Transverse colon (tissue), 4 donors: ENCODE data around the gene DESI1. TPM values are rescaled to one million over a fixed set of nuclear protein-coding genes. Genes with fewer than 3 reads are reported as not detected.

Experiments used
- DNase-seq: peaks from one replicate; pipeline ENCODE4 v3.0.0-alpha.2; 2019
- H3K27ac ChIP-seq, 4 donors: fragments of 200-600 bp; sonication (generic); 2 replicates each; pipeline ENCODE4 v1.5.1; 2016 to 2018; ENCODE audit warnings: inconsistent platforms in 4 of 4
- H3K27me3 ChIP-seq: fragments of 200-600 bp; sonication (generic); 2 replicates; pipeline ENCODE4 v1.5.1; 2017; ENCODE audit warnings: inconsistent platforms
- H3K36me3 ChIP-seq, 4 donors: fragments of 200-600 bp; sonication (generic); 2 replicates each; pipeline ENCODE4 v1.5.1; 2017 to 2019; ENCODE audit warnings: inconsistent platforms in 4 of 4
- H3K4me1 ChIP-seq, 4 donors: fragments of 200-600 bp; sonication (generic); 2 replicates each; pipeline ENCODE4 v1.5.1; 2017 to 2020; ENCODE audit warnings: inconsistent platforms in 4 of 4
- H3K4me3 ChIP-seq, 4 donors: fragments of 200-600 bp; sonication (generic); 1 replicate in 1 of 4; 2 replicates in 3 of 4; pipeline versions ENCODE4 v1.5.1 to v1.6.1; 2017 to 2019; ENCODE audit warnings: inconsistent platforms in 4 of 4
- H3K9me3 ChIP-seq, 2 donors: fragments of 200-600 bp; sonication (generic); 2 replicates each; pipeline ENCODE4 v1.5.1; 2017 to 2019; ENCODE audit warnings: inconsistent platforms in 2 of 2
- EP300 ChIP-seq: sonication (generic); formaldehyde crosslinking; IDR thresholded peaks from one replicate; pipeline ENCODE4 v1.6.1; 2017; ENCODE audit warnings: antibody characterized with exemption, low read depth
- POLR2A ChIP-seq: fragments of 450-650 bp; IDR thresholded peaks from one replicate; pipeline ENCODE4 v1.6.1; 2016; ENCODE audit warnings: antibody characterized with exemption, mild to moderate bottlenecking, moderate library complexity
- POLR2AphosphoS5 ChIP-seq, 3 donors: sonication (generic); formaldehyde crosslinking; IDR thresholded peaks; one replicate each; pipeline ENCODE4 v1.6.1; 2016; ENCODE audit warnings: antibody characterized with exemption in 3 of 3
- WGBS, 2 donors: methylation state at CpG; one replicate each; pipeline ENCODE4 v1.1.5; 2018; ENCODE audit warnings: low coverage in 1 of 2; 5-methylcytosine and 5-hydroxymethylcytosine counted together
- in situ Hi-C, 4 donors: fragments of 200-750 bp; cut with MboI; loops; one replicate each; pipeline versions ENCODE4 v1.15.0 to v1.15.1; 2017; ENCODE audit warnings: low sequenced_read_pairs in 3 of 4, low pct_ligation_motif_present in 1 of 4, low pct_unique_long_range_greater_than_20kb in 1 of 4
- intact Hi-C: fragments of 100-400 bp; cut with DNase I; formaldehyde crosslinking; loops from one replicate; pipeline ENCODE4 v1.15.1; 2023; ENCODE audit warnings: low total_unique reads
- total RNA-seq, 4 donors: library from RNA; depleted of rRNA; stranded (reverse); fragments of >200 nt; gene quantifications; one replicate each; pipeline ENCODE4 v1.1.0, GENCODE V29; 2016
- TF ChIP-seq, protein P1 (sequence below), 5 experiments: fragments of 200-600 bp in 3 of 5; fragments of 450-650 bp in 2 of 5; sonication (generic) in 3 of 5; IDR thresholded peaks; 1 replicate in 2 of 5; 2 replicates in 3 of 5; pipeline ENCODE4 v1.5.1; 2016 to 2017; ENCODE audit warnings: antibody characterized with exemption in 5 of 5, inconsistent platforms in 3 of 5, mild to moderate bottlenecking in 2 of 5, moderate library complexity in 1 of 5

DESI1 gene
- total RNA-seq, 4 donors from 2014 or later = 13.5 to 27.6 (median 16.8) TPM

DNA sequence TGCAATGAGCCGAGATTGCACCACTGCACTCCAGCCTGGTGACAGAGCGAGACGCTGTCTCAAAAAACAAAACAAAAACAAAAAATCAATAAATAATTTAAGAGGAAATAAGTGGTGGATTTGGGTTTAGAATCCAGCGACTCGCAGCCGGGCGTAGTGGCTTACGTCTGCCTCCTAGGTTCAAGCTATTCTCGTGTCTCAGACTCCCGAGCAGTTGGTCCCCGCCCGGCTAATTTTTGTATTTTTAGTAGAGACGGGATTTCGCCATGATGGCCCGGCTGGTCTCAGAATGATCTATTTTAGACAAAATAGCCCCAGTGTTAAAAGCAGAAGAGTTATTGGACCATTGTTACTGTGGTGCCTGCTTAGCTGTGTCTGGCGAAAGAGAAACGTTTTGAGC lies 38.0 kb upstream of the DESI1 start:
- TF ChIP-seq POLR2AphosphoS5 (IDR thresholded peaks at IDR 0.05) (no peak), POLR2A (no peak), EP300 (no peak)
- TF ChIP-seq, protein P1, sequence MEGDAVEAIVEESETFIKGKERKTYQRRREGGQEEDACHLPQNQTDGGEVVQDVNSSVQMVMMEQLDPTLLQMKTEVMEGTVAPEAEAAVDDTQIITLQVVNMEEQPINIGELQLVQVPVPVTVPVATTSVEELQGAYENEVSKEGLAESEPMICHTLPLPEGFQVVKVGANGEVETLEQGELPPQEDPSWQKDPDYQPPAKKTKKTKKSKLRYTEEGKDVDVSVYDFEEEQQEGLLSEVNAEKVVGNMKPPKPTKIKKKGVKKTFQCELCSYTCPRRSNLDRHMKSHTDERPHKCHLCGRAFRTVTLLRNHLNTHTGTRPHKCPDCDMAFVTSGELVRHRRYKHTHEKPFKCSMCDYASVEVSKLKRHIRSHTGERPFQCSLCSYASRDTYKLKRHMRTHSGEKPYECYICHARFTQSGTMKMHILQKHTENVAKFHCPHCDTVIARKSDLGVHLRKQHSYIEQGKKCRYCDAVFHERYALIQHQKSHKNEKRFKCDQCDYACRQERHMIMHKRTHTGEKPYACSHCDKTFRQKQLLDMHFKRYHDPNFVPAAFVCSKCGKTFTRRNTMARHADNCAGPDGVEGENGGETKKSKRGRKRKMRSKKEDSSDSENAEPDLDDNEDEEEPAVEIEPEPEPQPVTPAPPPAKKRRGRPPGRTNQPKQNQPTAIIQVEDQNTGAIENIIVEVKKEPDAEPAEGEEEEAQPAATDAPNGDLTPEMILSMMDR (IDR thresholded peaks at IDR 0.05) = no peak
- H3K9me3 ChIP-seq = no peaks in the 10 kb centered on the region
- in situ Hi-C loops (no loop called here), intact Hi-C loops (no loop called here)
- H3K27ac ChIP-seq = no peak overlapping the region
- no peaks in the 10 kb centered on the region for H3K4me1 ChIP-seq
- no peaks in the 10 kb centered on the region for H3K27me3 ChIP-seq
- peaks cover 0 to 88% (median 47%) of the 10 kb centered on the region in 4 donors for H3K36me3 ChIP-seq
- no peak overlapping the region for H3K4me3 ChIP-seq
- DNase-seq = no peak
- WGBS, 2 donors = 94 to 97% methylated on average over 14 to 17 of the region's 17 CpGs

DNA sequence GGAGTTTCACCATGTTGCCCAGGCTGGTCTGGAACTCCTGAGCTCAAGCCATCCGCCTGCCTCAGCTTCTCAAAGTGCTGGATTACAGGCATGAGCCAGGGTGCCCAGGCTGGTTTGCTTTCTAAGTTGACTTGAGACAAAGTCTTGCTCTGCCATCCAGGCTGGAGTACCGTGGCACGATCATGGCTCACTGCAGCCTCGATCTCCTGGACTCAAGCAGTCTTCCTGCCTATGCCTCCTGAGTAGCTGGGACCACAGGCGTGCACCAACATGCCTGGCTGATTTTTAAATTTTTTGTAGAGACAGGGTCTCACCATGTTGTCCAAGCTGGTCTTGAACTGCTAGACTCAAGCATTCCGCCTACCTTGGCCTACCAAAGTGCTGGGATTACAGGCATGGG lies 36.9 kb upstream of the DESI1 start:
- 97% methylated on average over 6 of the region's 6 CpGs; no CpG with 5 or more reads in 1 of the 2 donors for WGBS, 2 donors
- no peaks in the 10 kb centered on the region for H3K4me1 ChIP-seq
- peaks cover 0 to 96% (median 50%) of the 10 kb centered on the region in 4 donors for H3K36me3 ChIP-seq
- no peaks in the 10 kb centered on the region for H3K9me3 ChIP-seq
- no peak for DNase-seq
- H3K27me3 ChIP-seq = no peaks in the 10 kb centered on the region
- no peak overlapping the region for H3K27ac ChIP-seq
- intact Hi-C loops = no loop called here
- TF ChIP-seq POLR2A = no peak
- no peak for TF ChIP-seq POLR2AphosphoS5 (IDR thresholded peaks at IDR 0.05)
- TF ChIP-seq, protein P1 (IDR thresholded peaks at IDR 0.05) = no peak
- TF ChIP-seq EP300 = no peak
- in situ Hi-C loops = no loop called here
- H3K4me3 ChIP-seq = no peak overlapping the region

DNA sequence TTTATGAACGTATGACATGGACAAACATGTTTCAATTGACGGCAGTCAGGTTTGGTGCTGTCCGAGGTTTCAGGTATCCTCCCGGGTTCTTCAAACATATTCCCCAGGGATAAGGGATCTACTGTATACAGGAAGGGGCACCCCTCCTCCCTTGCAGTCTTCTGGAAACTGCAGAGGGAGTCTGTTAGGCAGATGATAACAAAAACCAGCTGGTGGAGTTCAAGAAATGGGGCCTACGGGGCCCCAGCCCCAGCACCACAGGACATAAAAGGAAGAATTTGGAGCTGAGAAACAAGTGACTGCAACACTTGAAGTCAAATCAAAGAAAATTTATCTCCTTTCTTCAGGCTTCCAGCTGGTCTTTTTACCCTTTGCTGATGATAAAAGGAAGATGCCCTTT lies 35.7 kb upstream of the DESI1 start:
- DNase-seq = no peak
- H3K4me1 ChIP-seq = no peaks in the 10 kb centered on the region
- peaks cover 0 to 97% (median 51%) of the 10 kb centered on the region in 4 donors for H3K36me3 ChIP-seq
- no peak overlapping the region for H3K27ac ChIP-seq
- no peaks in the 10 kb centered on the region for H3K9me3 ChIP-seq
- no peak for TF ChIP-seq POLR2AphosphoS5 (IDR thresholded peaks at IDR 0.05)
- TF ChIP-seq, protein P1 (IDR thresholded peaks at IDR 0.05) = no peak
- no peak for TF ChIP-seq EP300
- H3K4me3 ChIP-seq = no peak overlapping the region
- H3K27me3 ChIP-seq = no peaks in the 10 kb centered on the region
- intact Hi-C loops (no loop called here), in situ Hi-C loops (no loop called here)
- 80% methylated on average over 5 of the region's 5 CpGs; no CpG with 5 or more reads in 1 of the 2 donors for WGBS, 2 donors

DNA sequence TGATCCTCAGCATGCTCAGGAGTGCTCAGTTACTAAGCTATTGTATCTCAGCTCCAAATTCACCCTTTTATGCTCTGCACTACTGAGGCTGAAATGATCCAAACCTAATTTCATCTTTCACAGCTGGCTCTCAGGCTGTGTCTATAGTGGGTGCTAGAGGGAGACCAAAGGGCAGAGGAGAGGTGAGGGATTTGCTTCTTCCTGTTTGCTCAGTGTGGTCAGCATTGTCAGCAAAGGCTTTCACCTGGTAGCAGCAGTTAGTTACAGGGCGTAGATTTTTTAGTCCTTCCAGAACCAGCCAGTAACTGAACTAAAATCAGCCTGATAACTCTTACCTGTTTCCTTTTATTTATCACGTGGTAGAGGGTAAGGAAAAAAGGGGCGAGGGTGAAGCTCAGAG lies 33.5 kb upstream of the DESI1 start:
- Histone ChIP-seq H3K27me3 (no peaks in the 10 kb centered on the region), H3K36me3 (peaks cover 0 to 94% (median 51%) of the 10 kb centered on the region in 4 donors), H3K4me3 (no peak overlapping the region), H3K9me3 (no peaks in the 10 kb centered on the region), H3K4me1 (no peaks in the 10 kb centered on the region), H3K27ac (no peak overlapping the region)
- 79 to 100% methylated on average over 1 to 3 of the region's 3 CpGs for WGBS, 2 donors
- in situ Hi-C loops (no loop called here), intact Hi-C loops (no loop called here)
- no peak for TF ChIP-seq POLR2AphosphoS5 (IDR thresholded peaks at IDR 0.05)
- no peak for TF ChIP-seq POLR2A
- TF ChIP-seq EP300 = no peak
- TF ChIP-seq, protein P1 (IDR thresholded peaks at IDR 0.05) = no peak
- DNase-seq = no peak
